ENCODE results near the gene FGF9. TPM values are rescaled to one million over a fixed set of nuclear protein-coding genes. Genes with fewer than 3 reads are reported as not detected.
A peak's percentile ranks its signal among the peaks of the same experiment; 100 is the strongest.

FGF9 gene
- total RNA-seq = not detected

DNA sequence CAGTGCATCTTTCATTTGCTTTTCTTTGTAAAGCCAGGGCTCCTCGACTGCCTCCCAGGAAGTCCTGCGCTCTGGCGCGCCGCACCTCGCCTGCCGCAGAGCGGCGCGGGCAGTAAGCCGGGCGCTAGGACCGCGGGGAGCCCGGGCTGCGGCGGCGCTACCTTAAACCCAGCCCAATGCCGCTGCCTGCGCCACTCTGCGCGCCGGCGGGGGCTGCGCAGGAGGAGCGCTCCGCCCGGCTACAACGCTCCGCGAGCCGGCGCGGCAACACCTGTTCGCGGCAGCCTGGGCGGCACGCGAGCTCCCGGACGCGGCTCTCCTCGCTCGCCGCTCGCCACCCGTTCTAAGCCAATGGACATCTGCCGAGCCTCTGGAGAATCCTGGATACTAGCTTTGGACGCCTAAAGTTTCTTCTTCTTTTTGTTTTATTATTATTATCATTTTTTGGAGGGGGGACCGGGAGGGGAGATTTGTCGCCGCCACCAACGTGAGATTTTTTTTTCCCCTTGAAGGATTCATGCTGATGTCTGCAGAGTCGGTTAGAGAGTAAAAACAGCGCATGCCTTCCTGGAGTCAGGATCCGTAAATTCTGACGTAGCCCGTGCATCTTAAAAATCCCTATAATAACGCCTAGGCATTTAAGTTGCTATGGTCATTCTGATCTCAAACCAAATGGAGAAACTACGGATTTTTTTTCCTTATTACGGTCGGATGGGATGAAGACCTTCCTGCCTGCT lies at the start of gene FGF9:
TSS of gene FGF9 (plus strand) at position 191 of the 737 bp plus-strand sequence. CDS start 840 bp downstream, outside the sequence.
- peak in 1 of 2 donors; percentile 65 for DNase-seq (ENCODE audit: low spot score in 2 of 2)
- Histone ChIP-seq H3K9me3 (no peaks in the 10 kb centered on the region), H3K36me3 (no peaks in the 10 kb centered on the region), H3K4me1 (peaks cover 70% of the 10 kb centered on the region), H3K4me3 (peak within 1 kb of the TSS; percentile 62), H3K27me3 (peaks cover 67% of the 10 kb centered on the region), H3K27ac (no peak within 1 kb of the TSS)
- TF ChIP-seq EP300 (IDR thresholded peaks at IDR 0.05) (no peak), POLR2A (IDR thresholded peaks at IDR 0.05) (no peak), POLR2AphosphoS5 (IDR thresholded peaks at IDR 0.05) (no peak)
- TF ChIP-seq, protein P1, sequence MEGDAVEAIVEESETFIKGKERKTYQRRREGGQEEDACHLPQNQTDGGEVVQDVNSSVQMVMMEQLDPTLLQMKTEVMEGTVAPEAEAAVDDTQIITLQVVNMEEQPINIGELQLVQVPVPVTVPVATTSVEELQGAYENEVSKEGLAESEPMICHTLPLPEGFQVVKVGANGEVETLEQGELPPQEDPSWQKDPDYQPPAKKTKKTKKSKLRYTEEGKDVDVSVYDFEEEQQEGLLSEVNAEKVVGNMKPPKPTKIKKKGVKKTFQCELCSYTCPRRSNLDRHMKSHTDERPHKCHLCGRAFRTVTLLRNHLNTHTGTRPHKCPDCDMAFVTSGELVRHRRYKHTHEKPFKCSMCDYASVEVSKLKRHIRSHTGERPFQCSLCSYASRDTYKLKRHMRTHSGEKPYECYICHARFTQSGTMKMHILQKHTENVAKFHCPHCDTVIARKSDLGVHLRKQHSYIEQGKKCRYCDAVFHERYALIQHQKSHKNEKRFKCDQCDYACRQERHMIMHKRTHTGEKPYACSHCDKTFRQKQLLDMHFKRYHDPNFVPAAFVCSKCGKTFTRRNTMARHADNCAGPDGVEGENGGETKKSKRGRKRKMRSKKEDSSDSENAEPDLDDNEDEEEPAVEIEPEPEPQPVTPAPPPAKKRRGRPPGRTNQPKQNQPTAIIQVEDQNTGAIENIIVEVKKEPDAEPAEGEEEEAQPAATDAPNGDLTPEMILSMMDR (IDR thresholded peaks at IDR 0.05) = no peak
- under 1% methylated on average over 35 of the region's 62 CpGs for WGBS

DNA sequence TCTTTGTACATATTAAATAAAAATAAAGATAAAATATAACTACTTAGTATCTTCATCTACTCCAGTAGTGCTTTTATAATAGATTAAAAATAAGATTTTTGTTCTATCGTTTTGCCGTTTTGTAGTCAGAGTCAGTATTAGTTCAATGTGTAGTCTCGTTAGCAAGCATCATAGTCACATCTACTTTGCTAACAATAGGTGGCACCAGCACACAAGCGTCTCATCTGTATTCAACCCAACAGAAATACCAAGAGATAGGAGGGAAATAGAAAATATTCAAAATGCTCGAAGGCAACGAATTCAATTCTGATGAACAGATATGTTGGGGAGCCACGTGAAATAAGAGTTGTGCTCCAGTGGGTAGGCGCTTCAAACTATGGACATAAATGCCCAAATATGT lies 45.5 kb upstream of the FGF9 start:
- Histone ChIP-seq H3K27ac (no peak overlapping the region), H3K36me3 (no peaks in the 10 kb centered on the region), H3K9me3 (no peaks in the 10 kb centered on the region), H3K27me3 (no peaks in the 10 kb centered on the region), H3K4me3 (no peak overlapping the region), H3K4me1 (no peaks in the 10 kb centered on the region)
- TF ChIP-seq, protein P1 (IDR thresholded peaks at IDR 0.05) = no peak
- TF ChIP-seq POLR2AphosphoS5 (IDR thresholded peaks at IDR 0.05) (no peak), EP300 (IDR thresholded peaks at IDR 0.05) (no peak), POLR2A (IDR thresholded peaks at IDR 0.05) (no peak)
- WGBS = 47% methylated on average over 8 of the region's 8 CpGs
- DNase-seq (ENCODE audit: low spot score in 2 of 2) = no peak

GRCh38 chr13:21632196-21632595 lies 38.7 kb upstream of the FGF9 start:
- no peaks in the 10 kb centered on the region for H3K9me3 ChIP-seq
- DNase-seq (ENCODE audit: low spot score in 2 of 2) = no peak
- peaks cover 4% of the 10 kb centered on the region for H3K27me3 ChIP-seq
- H3K36me3 ChIP-seq = no peaks in the 10 kb centered on the region
- no peak for TF ChIP-seq POLR2AphosphoS5 (IDR thresholded peaks at IDR 0.05)
- TF ChIP-seq EP300 (IDR thresholded peaks at IDR 0.05) = no peak
- TF ChIP-seq, protein P1 (IDR thresholded peaks at IDR 0.05) = no peak
- no peak for TF ChIP-seq POLR2A (IDR thresholded peaks at IDR 0.05)
- H3K27ac ChIP-seq = no peak overlapping the region
- H3K4me3 ChIP-seq = no peak overlapping the region
- no peaks in the 10 kb centered on the region for H3K4me1 ChIP-seq

DNA sequence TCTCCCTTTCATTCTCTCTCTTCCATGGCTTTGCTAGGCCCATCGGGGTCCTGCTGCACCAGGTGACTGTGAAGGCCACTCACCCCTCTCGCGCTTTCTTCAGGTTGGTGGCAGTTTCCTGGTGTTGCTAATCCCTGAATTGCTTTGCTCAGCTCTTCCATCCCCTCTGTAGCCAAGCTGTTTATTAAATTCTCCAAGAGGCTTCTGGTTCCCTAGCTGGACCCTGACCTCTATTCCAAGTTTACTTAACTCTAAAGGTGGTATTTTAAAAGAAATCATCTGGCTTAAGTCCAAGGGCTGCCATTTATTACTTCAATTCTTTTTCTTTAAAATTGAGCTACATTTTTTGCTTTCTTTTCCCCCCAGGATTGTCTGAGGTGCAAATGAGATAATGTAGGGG lies 34.2 kb upstream of the FGF9 start:
- H3K4me3 ChIP-seq = no peak overlapping the region
- H3K27me3 ChIP-seq = peaks cover 7% of the 10 kb centered on the region
- H3K9me3 ChIP-seq = no peaks in the 10 kb centered on the region
- no peaks in the 10 kb centered on the region for H3K36me3 ChIP-seq
- TF ChIP-seq POLR2A (IDR thresholded peaks at IDR 0.05) = no peak
- no peak for TF ChIP-seq POLR2AphosphoS5 (IDR thresholded peaks at IDR 0.05)
- no peak for TF ChIP-seq EP300 (IDR thresholded peaks at IDR 0.05)
- TF ChIP-seq, protein P1 (IDR thresholded peaks at IDR 0.05) = no peak
- DNase-seq (ENCODE audit: low spot score in 2 of 2) = no peak
- peaks cover 8% of the 10 kb centered on the region for H3K4me1 ChIP-seq
- 86% methylated on average over 3 of the region's 3 CpGs for WGBS
- H3K27ac ChIP-seq = no peak overlapping the region

DNA sequence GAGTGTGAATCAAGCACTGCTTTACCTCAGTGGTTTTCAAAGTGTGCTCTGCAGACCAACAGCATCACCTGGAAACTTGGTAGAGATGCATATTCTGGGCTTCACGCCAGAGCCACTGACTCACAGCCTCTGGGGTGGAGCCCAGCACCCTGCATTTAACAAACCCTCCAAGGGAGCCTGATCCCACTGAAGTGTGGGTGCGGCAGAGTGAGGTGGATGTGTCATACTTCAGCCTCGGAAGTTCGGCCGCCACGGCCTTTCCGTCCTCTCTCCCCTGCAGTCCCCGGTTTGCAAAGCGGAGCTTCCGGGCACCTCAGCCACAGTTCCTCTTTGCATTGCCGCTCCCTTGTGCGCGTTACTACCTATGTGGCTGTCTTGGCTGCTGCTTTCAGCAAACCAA lies 33.6 kb upstream of the FGF9 start:
- H3K4me3 ChIP-seq = no peak overlapping the region
- WGBS = 48% methylated on average over 13 of the region's 13 CpGs

More for the DNA sequence above, 33.6 kb upstream of the FGF9 start:
- Histone ChIP-seq H3K27me3 (peaks cover 7% of the 10 kb centered on the region), H3K27ac (no peak overlapping the region), H3K4me1 (peaks cover 8% of the 10 kb centered on the region), H3K36me3 (no peaks in the 10 kb centered on the region), H3K9me3 (no peaks in the 10 kb centered on the region)
- no peak for DNase-seq (ENCODE audit: low spot score in 2 of 2)
- no peak for TF ChIP-seq POLR2AphosphoS5 (IDR thresholded peaks at IDR 0.05)
- no peak for TF ChIP-seq EP300 (IDR thresholded peaks at IDR 0.05)
- TF ChIP-seq, protein P1 (IDR thresholded peaks at IDR 0.05) = no peak
- TF ChIP-seq POLR2A (IDR thresholded peaks at IDR 0.05) = no peak

Data from suprapubic skin (tissue), 4 donors.